HG03025 (cell line): ENCODE data around the gene PPP1R1B.

ENCODE experiments used
- ATAC-seq: cut with Tn5 transposase; IDR thresholded peaks from one replicate; pipeline ENCODE4 v1.9.1; 2021; ENCODE audit warnings: mild to moderate bottlenecking, moderate library complexity; ENCODE audit not compliant: unreplicated experiment, low FRiP score

The PPP1R1B gene

DNA sequence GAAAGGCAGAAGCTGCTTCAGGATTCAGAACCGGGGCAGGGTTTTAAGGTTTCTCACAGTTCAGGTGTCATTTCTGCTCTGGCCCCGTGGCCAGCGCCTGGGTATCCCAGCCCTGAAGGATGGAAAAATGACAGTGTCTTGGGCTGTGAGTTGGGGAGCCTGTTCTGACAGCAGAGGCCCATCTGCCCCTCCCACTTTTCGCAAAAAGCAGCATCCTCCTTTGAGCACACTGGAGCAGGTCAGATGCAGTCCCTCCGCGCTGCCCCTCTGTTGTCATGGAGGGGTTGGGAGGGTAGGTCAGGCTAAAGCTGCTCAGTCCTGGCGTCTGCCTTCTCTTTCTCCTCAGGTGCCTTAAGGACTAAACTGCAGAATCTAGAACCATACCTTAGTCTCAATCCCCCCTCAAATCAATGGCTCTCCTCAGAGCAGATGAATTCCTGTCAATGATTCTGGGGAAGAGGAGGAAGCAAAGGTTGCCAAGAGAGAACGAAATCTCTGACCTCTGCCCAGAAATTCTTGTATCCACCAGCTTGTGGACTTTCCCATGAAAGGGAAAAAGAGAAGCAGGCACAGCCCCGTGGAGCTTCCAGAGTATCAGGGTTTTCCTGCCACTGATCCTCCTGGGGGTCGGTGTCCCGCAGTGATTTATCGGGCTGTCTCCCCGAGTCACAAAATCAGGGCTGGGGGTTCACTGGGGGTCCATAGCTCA, 26.3 kb upstream of the PPP1R1B start:
- ATAC-seq: no peak

DNA sequence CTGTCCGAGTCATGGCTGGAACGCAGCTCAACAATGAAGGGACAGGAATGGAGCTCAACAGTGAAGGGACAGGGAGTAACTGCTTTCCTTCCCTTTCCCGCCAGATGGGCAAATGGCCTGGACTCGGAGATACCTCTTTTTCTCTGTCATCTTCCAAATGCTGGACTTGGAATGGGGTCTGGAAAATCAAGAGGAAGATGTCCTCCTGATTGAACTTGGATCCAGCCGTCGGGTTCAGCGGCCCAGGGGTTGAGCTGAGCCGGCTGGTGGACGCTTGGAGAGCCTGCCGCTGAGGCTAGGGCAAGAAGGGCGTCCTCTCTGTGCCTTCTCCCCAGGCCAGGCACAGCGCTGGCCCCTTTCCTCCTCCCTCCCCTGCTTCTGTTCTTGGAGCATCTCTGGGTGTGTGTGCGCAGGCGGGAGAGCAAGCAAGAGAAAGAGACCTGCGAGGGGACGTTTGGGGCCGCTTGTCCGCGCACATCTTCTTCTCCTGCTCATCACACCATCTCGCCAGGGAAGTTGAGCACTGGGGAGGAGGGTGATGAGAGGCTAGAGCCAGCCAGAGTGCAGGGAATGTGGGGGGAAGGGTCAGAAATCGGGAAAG, 25.7 kb upstream of the PPP1R1B start:
- ATAC-seq: no peak

DNA sequence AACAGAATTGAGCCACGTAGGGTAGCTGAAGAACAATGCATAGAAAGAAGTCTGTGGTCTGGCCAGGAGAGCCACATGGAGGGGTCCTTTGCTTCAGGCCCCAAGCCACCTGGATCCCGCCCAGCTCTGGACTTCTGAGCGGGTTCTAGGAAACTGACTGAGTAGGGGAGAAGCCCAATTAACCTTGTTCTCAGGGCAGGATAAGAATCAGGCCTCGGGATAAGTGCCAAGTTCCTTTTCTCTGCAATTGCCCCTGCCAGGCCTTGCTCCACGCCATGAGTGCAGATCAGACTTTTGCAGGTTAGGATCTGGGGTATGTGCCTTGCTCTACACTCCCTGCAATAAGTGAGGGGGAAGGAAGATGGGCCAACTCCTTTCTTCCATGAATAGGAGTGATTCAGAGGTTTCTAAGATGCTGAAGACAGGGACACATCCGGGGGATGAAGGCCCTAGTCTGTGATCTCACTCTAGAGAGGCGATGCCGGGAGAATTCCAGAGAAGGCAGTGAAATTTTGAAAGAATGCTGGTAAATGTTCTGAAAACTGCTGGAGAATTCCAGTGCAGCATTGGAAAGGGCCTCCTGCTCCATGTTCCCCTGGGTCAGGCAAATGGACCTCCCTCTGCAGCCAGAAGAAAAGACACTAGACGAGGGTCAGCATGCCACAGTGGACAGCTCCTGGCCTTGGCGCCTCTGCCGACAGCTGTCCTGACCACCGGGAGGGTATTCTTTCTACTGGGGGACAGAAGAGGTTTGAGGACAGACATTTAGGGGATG, 24.8 kb upstream of the PPP1R1B start:
- no peak for ATAC-seq

DNA sequence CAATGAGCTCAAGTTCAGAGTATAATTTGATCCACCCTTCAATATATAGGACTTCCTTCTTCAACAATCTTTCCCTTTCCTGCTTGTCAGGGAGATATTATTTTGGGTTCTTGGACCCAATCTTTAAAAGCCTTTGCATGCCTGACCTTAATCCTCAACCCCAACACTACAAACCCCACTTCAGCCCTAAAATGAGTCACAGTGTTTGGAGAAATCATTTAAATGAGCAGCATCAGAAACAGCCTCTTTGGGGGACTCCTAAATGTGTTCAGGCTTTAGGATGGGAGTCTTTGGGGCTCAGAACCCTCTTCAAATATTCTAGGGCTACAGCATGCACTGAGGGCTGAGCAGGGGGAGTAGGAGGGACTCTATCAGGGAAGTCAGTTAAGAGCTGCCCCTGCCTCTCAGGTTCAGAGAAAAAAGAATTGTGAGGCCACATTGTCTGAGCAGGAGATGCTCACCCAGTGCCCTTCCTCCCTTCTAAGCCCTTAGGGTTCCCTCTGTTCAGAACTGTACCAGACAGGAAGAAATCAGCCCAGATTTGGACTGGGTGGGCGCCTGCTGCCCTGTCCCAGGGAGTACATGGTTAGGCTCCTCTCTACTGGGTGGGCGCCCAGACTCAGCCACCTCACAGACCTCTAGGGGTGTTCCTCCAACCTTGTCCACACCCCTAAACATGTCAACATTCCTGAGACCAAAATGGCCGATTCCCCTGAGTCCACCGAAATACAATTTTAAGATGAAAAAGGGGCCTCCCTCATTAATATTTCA, 24.0 kb upstream of the PPP1R1B start:
- no peak for ATAC-seq

DNA sequence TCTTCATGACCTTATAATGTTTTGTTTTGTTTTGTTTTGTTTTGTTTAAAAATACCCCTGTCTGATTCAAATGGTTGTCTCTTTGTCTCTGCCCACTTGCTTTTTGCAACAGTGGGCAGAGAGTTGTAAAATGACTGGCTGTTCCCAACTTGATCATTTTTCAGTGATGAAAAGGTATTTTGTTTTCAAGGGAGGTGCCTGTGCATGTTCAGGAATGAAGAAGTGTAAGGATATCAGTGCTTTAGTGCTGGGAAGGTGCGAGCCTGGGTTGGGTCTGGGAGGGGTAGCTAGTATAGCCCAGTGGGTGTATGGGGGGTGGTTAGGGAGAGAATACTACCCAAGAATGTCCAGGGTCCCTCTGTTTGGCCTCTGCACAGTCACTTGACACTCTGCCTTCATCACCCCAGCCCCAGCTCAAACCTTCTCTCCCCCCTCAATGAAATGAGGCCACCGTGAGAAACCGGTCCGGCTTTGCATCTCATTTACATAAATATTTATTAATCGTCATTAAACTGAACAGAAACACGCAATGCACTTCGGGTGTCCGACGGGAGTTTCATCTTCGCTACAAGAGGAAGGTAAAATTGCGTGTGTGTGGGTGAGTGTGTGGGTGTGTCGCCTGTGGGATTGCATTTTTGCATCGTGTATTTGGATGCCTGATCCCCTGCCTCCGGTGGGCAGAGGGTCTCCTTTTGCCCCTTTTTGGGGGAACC, 23.3 kb upstream of the PPP1R1B start:
- no peak for ATAC-seq

DNA sequence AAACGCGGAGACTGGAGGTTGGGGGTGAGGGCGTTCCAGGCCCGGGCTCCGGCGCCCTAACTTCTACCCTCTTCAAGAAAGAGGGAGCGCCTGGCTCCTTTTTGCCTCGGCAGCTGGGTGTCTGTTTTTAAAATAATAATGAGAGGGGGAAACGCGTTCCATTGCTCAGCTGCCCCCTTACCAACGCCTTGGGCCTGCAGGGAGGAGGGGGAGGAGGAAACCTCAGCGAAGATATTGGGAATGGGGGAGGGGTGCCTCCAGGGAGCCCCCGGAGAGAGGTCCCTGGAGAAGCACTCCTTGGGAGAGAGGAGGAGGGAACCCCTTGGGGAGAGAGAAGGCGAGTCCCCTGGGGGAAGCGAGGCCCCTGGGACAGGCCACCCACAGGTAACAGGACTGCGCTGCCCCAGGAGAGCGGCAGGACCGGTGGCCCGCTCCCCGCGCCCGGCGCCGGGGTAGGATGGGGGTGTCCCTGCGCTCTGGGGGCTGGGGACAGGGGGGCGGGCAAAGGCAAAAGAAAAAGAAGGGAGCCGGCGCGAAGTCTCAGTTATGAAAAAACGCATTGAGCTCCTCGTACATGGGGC, 21.8 kb upstream of the PPP1R1B start:
- ATAC-seq: no peak

DNA sequence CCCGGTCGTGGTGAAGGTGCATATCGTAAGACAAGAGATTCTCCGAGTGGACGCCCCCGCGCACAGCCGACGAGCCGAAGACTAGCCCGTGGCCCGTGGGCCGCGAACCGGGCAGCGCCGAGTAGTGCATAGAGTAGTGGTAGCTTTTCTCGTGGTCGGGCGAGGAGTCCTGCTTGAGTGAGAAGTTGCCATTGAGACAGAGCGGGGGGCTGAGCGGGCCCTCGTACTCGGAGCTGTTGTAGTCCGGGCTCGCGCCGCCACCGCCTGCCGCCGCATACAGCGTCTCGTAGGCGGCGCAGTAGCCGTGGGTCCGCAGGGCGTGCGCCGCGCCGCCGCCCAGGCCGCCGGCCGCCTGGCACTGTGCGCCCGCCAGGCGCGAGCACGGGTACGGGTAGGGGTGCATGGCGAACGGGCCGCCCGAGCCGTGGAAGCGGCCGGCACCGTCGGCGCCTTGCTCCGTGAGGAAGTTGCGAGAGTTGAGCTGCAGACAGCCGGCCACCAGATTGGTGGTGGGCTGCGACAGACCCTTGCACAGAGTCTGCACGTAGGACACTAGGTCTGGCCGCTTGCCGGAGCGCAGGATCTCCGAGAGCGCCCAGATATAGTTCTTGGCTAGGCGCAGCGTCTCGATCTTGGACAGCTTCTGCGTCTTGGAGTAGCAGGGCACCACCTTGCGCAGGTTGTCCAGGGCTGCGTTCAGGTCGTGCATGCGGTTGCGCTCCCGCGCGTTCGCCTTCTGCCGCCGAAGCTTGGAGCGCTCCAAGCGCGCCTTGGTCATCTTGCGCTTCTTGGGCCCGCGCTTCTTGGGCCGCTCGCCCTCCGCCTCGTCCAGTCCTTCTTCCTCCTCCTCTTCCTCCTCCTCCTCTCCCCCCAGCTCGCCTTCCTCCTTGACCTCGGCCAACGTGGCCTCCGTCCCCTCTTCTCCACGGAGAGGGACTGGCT, 21.0 kb upstream of the PPP1R1B start:
- no peak for ATAC-seq

DNA sequence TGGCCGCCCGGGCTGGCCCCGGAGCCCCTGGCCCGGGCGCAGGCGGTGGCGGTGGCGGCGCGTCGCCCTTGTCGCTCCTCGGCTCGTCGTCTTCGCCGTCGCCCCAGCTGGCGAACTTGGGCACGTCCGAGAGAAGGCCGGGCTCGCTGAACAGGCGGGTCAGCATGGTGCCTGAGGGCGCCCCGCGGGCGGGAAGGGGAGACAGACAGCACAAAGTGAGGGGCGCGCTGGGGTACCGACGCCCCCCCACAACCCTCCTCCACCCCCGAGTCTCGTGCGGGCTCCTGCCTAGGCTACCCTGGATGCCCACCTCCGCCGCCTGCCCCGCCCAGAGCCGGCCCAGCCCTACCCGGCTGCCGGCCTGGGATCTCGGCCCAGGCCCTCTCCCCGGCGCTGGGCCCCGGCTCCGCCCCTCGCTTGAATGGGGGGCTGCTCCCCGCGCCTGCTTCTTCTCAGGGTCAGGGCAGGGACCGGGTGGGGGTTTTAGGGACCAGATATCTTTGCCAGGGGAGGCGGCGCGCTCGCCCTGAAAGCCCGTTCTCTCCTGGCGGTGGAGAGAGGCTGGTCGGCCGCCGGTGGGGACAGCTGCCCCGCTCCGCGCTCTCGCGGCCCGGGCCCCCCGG, 20.2 kb upstream of the PPP1R1B start:
- ATAC-seq: no peak

DNA sequence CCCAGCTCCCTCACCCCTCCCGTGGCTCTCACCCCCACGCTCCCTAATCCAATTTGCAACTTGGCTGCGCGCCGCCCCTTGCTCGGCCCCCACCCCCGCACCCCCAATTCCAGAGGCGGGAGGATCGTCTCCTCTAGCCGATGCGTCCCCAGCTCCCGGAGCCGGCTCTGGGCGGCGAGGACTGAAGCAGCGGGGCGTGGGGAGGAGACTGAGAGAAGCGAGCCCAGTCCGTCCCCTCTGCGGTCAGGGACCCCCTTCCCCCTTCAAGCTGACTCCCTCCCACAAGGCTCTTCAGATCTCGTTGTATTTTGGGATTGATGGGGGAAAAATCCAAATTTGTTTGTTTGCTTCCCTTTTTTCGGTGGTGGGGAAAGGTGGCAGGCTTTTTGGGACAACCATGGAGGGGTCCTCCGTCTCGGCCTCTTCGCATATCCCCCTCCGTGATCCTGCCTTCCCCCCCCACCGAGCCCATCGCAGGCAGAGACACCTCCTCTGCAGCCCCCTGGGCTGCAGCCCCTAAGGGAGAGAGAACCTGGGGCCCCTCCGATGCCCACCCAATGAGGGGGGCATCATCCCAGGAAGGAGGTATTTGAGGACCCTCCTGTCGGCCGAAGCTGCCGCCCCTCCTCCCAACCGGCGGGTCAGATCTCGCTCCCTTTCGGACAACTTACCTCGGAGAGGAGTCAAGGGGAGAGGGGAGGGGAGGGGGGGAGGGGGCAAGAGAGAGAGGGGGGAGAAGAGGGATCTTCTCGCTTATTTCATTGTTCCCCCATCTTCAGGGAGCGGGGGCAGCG, 19.5 kb upstream of the PPP1R1B start:
- ATAC-seq: no peak

DNA sequence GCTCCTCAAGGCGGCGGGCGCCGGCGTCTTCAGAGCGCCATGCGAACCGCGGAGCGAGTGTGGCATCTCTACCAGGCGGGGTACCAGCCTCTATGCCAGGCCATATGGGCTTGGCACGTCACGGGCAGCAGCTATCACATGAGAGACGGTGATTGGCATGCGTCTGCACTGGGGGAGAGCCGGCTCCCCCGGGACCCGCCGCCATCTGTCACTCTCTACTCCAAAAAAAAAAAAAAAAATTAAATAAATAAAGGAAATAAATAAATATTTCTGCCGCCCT, 19.0 kb upstream of the PPP1R1B start, which contains the start of gene NEUROD2:
Gene NEUROD2, minus strand, starts transcription at position 70 of the 280 bp plus-strand sequence. CDS start 1,321 bp downstream, outside the sequence.
- ATAC-seq: no peak

DNA sequence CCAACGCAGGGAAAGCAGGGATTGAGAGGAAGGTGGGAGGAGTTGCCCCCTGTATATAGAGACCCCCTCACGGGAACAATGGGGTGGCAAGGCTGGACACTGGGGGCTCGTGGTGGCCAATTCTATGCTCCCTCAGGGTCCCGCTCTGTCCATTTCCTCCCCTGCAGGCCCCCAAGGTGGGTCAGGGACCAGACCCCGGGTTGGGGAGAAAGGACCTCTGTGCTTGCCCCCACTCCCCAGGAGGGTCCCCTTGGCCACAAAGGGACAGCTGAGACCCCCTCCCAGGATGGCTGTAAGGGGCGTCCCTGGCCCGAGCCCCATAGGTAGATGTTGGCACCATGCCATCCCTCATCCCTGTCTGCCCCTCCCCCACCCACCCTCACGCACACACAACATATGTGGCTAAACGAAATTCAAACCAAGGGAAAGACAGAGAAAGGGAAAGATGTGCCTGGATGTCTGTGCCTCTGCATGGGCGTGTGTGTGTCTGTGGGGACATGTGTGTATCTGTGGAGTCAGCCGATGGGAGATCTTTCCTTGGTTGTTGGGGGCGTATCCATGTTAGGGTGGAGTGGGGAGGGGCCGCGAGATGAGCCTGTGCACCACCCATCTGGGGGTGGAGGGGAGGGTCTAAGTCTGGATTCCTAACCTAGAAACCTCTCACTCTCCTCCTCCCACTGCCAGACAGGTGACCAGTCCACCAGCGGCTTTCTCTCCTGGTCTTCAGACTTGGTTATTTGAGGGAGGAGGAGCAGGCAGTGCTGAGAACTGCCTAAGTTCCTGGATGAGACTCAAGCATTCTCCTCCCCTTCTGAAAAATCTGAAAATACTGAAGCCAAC, 18.4 kb upstream of the PPP1R1B start:
- ATAC-seq: no peak

DNA sequence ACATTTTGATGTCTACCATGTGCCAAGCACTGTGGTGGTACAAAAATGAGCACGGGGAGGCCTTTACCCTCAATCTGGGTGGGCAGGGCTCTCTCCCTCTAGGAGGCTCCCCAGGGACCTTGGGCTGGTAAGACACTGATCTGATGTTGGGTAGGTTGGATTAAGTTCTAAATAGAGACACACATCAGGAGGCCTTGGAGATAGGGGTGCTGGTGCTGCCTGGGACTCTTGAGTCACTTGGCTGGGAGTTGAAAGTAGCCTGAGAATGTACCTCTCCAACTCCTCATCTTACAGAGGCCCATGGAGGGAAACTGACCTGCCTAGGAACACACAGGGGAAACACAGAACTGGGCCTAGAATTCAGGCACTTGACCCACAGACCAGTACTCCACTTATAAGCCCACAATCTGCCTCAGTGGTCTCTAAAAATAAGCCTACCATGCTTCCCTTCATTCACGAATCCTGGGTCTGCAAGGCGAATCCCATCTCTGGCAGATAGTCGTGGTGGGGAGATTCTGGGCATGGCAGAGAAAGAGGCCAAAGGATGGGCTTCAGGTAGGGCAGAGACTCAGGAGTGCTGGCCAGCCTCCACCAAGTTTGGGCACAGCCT, 17.2 kb upstream of the PPP1R1B start:
- ATAC-seq: no peak

DNA sequence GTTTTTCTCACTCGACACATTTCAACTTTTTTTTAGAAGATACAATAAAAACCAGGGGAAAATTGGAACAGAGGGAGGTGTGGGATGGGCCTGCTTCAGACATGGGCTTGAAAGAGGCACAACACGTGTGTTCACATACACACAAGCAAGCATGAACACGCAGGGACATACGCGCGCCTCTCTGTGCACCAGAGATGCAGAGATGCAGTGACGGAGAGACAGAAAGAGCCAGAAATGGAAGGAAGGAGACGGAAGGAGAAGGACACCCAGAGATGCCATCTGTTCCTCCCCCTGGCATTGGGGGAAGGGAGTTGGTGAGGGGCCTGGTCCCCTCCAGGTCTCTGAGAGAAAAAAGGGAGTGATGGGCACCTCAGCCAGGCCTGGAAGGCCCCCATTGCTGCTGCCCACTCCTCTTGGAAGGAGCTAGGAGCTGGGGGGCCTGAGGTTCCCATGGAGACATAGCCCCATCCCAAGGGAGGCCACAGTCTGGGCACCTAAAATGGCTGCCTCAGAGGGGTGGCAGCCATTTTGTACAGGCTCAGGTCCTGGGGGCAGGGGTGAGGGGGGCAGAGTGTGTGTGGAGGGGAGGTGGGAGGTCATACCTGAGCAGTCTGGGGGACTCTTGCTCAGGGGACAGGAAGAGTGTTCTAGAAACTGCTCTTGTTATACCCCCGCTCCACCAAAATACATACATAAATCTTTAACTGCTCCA, 15.2 kb upstream of the PPP1R1B start:
- no peak for ATAC-seq

DNA sequence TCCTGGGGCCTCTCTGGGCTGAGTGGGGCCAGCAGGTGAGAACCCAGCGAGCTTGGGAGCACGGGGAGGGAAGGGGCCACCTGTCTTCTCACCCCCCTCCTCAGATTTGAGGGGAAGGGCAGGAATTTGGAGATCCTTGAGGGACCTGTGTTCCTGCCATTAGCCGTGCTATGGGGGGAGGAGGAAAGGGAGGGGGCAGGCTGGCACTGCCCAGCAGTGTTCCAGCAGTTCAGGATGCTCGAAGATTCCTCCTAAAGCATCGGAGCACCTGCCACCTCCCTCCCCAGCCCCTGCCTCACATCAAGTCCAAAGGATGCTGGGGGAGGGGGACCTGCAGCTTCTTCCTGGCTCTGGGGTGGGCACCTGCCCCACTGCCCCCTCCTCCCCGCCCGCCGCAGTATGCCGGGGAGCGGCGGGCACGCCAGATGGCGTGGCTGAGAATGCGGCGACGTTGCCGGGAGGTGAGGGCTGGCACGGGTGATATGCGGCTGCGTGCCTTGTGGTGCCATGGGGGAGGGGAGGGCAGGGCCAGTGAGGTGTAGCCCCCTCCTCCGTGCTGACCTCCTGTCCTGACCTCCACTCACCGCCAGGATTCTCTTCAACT, 14.4 kb upstream of the PPP1R1B start:
- ATAC-seq: no peak

DNA sequence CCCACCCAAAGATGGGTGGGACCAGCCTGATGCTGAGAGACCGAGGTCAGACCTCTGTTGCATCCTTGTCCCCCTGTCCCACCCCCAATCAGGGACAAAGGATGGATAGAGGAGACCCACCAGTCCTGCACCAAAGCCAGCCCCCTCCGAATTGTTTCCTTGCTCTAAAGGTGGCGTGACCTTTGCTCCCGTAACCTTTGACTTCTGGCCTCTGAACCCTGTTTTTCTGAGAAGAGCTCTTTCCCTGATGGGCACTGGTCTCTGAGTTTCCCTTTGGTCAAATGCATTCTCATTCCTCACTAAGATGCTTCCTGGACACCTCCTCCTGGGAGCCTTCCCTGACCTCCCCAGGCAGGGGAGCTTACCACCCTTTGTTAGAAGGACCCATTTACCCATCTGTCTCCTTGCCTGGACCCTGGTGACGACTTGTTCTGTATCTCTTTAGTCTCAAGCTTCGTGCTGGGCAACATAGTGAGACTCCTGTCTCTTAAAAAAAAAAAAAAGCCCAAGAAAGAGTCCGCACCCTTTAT, 13.8 kb upstream of the PPP1R1B start:
- no peak for ATAC-seq
